GM19240 (cell line): ENCODE data around the gene GYPC.
"Not testable (repeated sequence)": the region's sequence is repeated elsewhere in the genome, so short reads cannot be mapped to it uniquely, and the experiment has no call there.

ENCODE experiments used
- DNase-seq: peaks from one replicate; pipeline ENCODE4 v3.0.0; 2011; ENCODE audit warnings: low spot score; ENCODE audit not compliant: insufficient read length

Gene GYPC

GRCh38 chr2:126668254-126668653, 12.3 kb downstream of the GYPC start:
- no peak for DNase-seq

- DNase-seq, result no peak
Observed at GRCh38 chr2:126669772-126670171, 13.8 kb downstream of the GYPC start.

GRCh38 chr2:126671488-126671887, 15.5 kb downstream of the GYPC start:
- DNase-seq, result no peak

- no peak for DNase-seq
Observed at GRCh38 chr2:126672980-126673605, 17.1 kb downstream of the GYPC start.

- DNase-seq, result no peak
Observed at GRCh38 chr2:126674075-126674744, 18.3 kb downstream of the GYPC start.

- no peak for DNase-seq
Observed at GRCh38 chr2:126675637-126676036, 19.7 kb downstream of the GYPC start.

- no peak for DNase-seq
Observed at GRCh38 chr2:126676221-126677175, 20.5 kb downstream of the GYPC start.

GRCh38 chr2:126677176-126677538, 21.2 kb downstream of the GYPC start:
- DNase-seq, result no peak

GRCh38 chr2:126678269-126679065, 22.5 kb downstream of the GYPC start:
- no peak for DNase-seq

- DNase-seq, result no peak
Observed at GRCh38 chr2:126679094-126679713, 23.2 kb downstream of the GYPC start.

- DNase-seq, result no peak
Observed at GRCh38 chr2:126681505-126681904, 25.5 kb downstream of the GYPC start.

GRCh38 chr2:126685629-126686028, 29.7 kb downstream of the GYPC start:
- no peak for DNase-seq

- no peak for DNase-seq
Observed at GRCh38 chr2:126686286-126686685, 30.3 kb downstream of the GYPC start.

GRCh38 chr2:126686841-126687485, 31.0 kb downstream of the GYPC start:
- no peak for DNase-seq

GRCh38 chr2:126687503-126687902, 31.5 kb downstream of the GYPC start:
- DNase-seq, result no peak

GRCh38 chr2:126688594-126688993, 32.6 kb downstream of the GYPC start:
- DNase-seq, result not testable (repeated sequence)

GRCh38 chr2:126692241-126692640, 36.3 kb downstream of the GYPC start:
- not testable (repeated sequence) for DNase-seq

- DNase-seq, result not testable (repeated sequence)
Observed at GRCh38 chr2:126692934-126693592, 37.1 kb downstream of the GYPC start.

- DNase-seq, result no peak
Observed at GRCh38 chr2:126696644-126697520, 40.9 kb downstream of the GYPC start.
